CD4-positive, CD25-positive, alpha-beta regulatory T cell (primary cell): Measurements from ENCODE around the gene PALD1. TPM values are rescaled to one million over a fixed set of nuclear protein-coding genes. Genes with fewer than 3 reads are reported as not detected.

Experiments
- ATAC-seq, 2 donors: fragments of 150-1000 bp; cut with Tn5 transposase; one replicate each; pipeline ENCODE4 v1.10.0; 2021; ENCODE audit warnings: low read depth in 2 of 2, moderate number of reproducible peaks in 2 of 2, moderate library complexity in 1 of 2
- DNase-seq, 3 donors: peaks; one replicate each; pipeline versions ENCODE4 v3.0.0 to v3.0.0-alpha.2; 2012 to 2022; ENCODE audit warnings: mixed read lengths in 1 of 3
- H3K27ac ChIP-seq: one replicate; pipeline ENCODE4 v1.7.0; 2013; ENCODE audit warnings: mild to moderate bottlenecking, low read length; ENCODE audit not compliant: insufficient read depth, poor library complexity, severe bottlenecking
- H3K27me3 ChIP-seq: one replicate; pipeline ENCODE4 v1.7.0; 2013; ENCODE audit warnings: low read length; ENCODE audit not compliant: control insufficient read depth, insufficient read depth
- H3K36me3 ChIP-seq: one replicate; pipeline ENCODE4 v1.7.0; 2013; ENCODE audit warnings: mild to moderate bottlenecking, low read length, moderate library complexity; ENCODE audit not compliant: control insufficient read depth, insufficient read depth
- H3K4me1 ChIP-seq: 2 replicates; pipeline ENCODE4 v1.7.0; 2013; ENCODE audit warnings: mild to moderate bottlenecking, low read length; ENCODE audit not compliant: insufficient read depth, control insufficient read depth, poor library complexity, severe bottlenecking
- H3K4me3 ChIP-seq: one replicate; pipeline ENCODE4 v1.7.0; 2013; ENCODE audit warnings: low read depth, mild to moderate bottlenecking, low read length, moderate library complexity
- H3K9me3 ChIP-seq, 2 experiments: 1 replicate in 1 of 2; 2 replicates in 1 of 2; pipeline ENCODE4 v1.7.0; 2013; ENCODE audit warnings: low read length in 2 of 2, mild to moderate bottlenecking in 1 of 2, moderate library complexity in 1 of 2; ENCODE audit not compliant: control insufficient read depth in 2 of 2
- H3K27ac Mint-ChIP-seq, 3 donors: one replicate each; pipeline ENCODE4 v1.8.0; 2020 to 2022; ENCODE audit warnings: mild to moderate bottlenecking in 3 of 3, mixed read lengths in 3 of 3, moderate library complexity in 2 of 3
- H3K27me3 Mint-ChIP-seq: one replicate; pipeline ENCODE4 v1.8.0; 2022; ENCODE audit warnings: mild to moderate bottlenecking, mixed read lengths
- H3K36me3 Mint-ChIP-seq: one replicate; pipeline ENCODE4 v1.8.0; 2020; ENCODE audit warnings: mixed read lengths
- H3K4me1 Mint-ChIP-seq, 4 donors: one replicate each; pipeline ENCODE4 v1.8.0; 2020 to 2022; ENCODE audit warnings: mixed read lengths in 4 of 4, mild to moderate bottlenecking in 1 of 4
- H3K4me3 Mint-ChIP-seq, 4 donors: one replicate each; pipeline ENCODE4 v1.8.0; 2020 to 2022; ENCODE audit warnings: mild to moderate bottlenecking in 4 of 4, mixed read lengths in 4 of 4, moderate library complexity in 3 of 4
- H3K9me3 Mint-ChIP-seq, 7 donors: one replicate each; pipeline ENCODE4 v1.8.0; 2020 to 2022; ENCODE audit warnings: mixed read lengths in 7 of 7, mild to moderate bottlenecking in 3 of 7, moderate library complexity in 2 of 7
- polyA plus RNA-seq, 4 donors: library from polyadenylated mRNA; unstranded; fragments of 300-500 nt; fragmentation: Illumina TruSeq; gene quantifications; one replicate each; pipeline ENCODE4 v1.2.3, GENCODE V29; 2021
- total RNA-seq: library from RNA; stranded (reverse); gene quantifications from one replicate; pipeline ENCODE4 v1.2.3, GENCODE V29; 2022

PALD1 gene
- total and polyA plus RNA-seq, 5 donors from 2014 or later, result not detected

DNA sequence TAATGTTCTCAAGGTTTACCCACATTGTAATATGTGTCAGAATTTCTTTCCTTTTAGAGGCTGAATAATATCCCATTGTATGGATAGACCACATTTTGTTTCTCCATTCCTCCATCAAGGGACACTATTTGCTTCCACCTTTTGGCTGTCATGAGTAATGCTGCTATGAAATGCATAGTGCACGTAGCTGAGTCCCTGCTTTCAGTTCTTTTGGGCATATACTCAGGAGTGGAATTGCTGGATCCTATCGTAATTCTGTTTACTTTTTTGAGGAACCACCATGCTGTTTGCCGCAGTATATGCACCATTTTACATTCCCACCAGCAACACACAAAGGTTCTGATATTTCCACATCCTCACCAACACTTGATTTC is 64.0 kb downstream of the PALD1 start:
- DNase-seq (no peak), ATAC-seq (no peak)
- no peak overlapping the region for H3K27ac ChIP-seq
- H3K4me3 Mint-ChIP-seq, result no peak overlapping the region
- H3K9me3 Mint-ChIP-seq, result no peaks in the 10 kb centered on the region
- H3K4me1 ChIP-seq, result no peaks in the 10 kb centered on the region
- no peaks in the 10 kb centered on the region for H3K36me3 Mint-ChIP-seq
- H3K4me3 ChIP-seq, result no peak overlapping the region
- peaks cover 0 to 5% (median 0%) of the 10 kb centered on the region in 4 donors for H3K4me1 Mint-ChIP-seq
- H3K27ac Mint-ChIP-seq, result no peak overlapping the region
- H3K27me3 Mint-ChIP-seq, result no peaks in the 10 kb centered on the region
- no peaks in the 10 kb centered on the region for H3K9me3 ChIP-seq
- H3K36me3 ChIP-seq, result no peaks in the 10 kb centered on the region
- no peaks in the 10 kb centered on the region for H3K27me3 ChIP-seq

DNA sequence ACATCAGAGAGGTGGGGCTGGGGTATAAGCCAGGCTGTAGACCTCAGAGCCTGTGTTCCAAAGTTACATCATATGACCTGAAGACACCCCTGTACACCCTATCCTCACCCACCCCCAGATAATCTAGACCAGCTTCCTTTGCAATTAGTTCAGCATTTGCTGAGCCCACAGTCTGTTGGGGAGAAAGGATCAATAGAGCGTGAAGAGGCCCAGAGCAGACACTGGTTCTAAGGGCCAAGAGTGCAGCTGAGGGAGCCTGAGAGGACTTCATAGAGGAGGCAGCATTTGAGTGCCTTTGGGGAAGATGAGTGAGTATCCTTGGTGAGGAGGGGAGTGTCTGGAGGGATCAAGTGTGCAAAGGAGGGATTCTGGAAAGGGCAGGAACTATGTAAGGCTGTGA is 65.3 kb downstream of the PALD1 start:
- no peaks in the 10 kb centered on the region for H3K36me3 ChIP-seq
- Mint-ChIP-seq H3K4me3 (no peak overlapping the region), H3K36me3 (no peaks in the 10 kb centered on the region), H3K9me3 (no peaks in the 10 kb centered on the region), H3K27ac (peak overlapping the region in 1 of 3 donors; percentile 82), H3K27me3 (no peaks in the 10 kb centered on the region), H3K4me1 (peaks cover 0 to 5% (median 0%) of the 10 kb centered on the region in 4 donors)
- no peak for DNase-seq
- ATAC-seq, result no peak
- H3K27ac ChIP-seq, result no peak overlapping the region
- no peak overlapping the region for H3K4me3 ChIP-seq
- H3K9me3 ChIP-seq, result no peaks in the 10 kb centered on the region
- H3K4me1 ChIP-seq, result no peaks in the 10 kb centered on the region
- H3K27me3 ChIP-seq, result no peaks in the 10 kb centered on the region

DNA sequence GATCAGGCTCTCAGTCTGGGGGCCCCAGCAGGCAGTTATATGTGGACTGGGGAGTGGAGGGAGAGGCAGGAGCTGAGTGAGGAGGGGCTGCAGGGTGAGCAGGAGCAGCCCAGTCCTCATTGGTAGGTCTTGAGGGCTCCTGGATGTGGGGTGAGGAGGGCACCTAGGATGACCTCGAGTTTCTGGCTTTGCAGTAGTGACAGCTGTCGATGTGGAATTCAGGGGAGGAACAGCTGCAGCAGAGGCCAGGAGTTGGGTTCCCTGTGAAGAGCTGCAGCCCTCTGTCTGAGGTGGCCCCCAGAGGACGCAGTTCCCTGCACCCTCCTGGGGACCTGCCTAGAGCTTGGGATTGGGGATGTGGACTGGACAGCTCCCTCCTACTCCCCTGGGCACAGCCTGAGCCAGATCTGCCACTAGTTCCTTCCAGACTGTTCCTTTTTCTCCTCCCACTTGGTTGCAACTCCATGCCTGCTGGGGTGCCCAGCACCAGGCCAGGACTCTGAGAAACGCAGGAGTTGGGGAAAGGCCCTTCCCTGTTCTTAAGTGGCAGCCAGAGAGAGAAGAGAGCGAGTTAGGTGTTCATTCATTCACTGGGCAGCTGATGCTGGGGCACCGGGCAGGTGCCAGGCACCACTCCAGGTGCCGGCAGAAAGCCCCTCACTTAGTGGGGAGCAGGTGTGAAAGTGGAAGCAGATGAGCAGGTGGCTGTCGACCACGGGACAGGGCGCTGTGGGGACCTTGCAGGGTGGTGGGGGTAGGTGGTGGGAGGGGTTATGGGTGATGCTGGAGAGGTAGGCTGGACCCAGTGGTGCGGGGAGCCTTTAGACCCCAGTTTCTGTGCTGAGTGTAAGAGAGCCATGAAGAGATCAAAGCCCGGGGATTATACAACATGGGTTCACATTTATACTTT is 66.1 kb downstream of the PALD1 start:
- H3K4me3 ChIP-seq, result no peak overlapping the region
- Mint-ChIP-seq H3K27me3 (no peaks in the 10 kb centered on the region), H3K9me3 (no peaks in the 10 kb centered on the region), H3K4me3 (no peak overlapping the region), H3K4me1 (peaks cover 0 to 5% (median 0%) of the 10 kb centered on the region in 4 donors), H3K36me3 (no peaks in the 10 kb centered on the region), H3K27ac (peak overlapping the region in 1 of 3 donors; percentile 82)
- DNase-seq (no peak), ATAC-seq (no peak)
- H3K4me1 ChIP-seq, result no peaks in the 10 kb centered on the region
- no peak overlapping the region for H3K27ac ChIP-seq
- H3K27me3 ChIP-seq, result no peaks in the 10 kb centered on the region
- no peaks in the 10 kb centered on the region for H3K9me3 ChIP-seq
- no peaks in the 10 kb centered on the region for H3K36me3 ChIP-seq

DNA sequence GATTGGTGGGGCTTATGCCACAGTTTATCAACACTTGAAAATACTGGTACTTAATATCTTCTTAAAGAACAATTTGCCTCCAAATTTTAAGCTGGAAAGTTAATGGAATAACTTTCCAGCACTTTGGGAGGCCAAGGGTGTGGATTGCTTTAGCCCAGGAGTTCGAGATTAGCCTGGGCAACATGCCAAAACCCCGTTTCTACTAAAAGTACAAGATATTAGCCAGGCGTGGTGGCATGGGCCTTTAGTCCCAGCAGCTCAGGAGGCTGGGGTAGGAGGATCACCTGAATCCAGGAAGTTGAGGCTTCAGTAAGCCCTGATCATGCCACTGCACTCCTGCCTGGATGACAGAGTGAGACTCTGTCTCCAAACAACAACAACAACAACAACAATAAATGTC is 68.0 kb downstream of the PALD1 start:
- DNase-seq (no peak), ATAC-seq (no peak)
- Histone ChIP-seq H3K4me1 (no peaks in the 10 kb centered on the region), H3K4me3 (no peak overlapping the region), H3K9me3 (no peaks in the 10 kb centered on the region), H3K27ac (no peak overlapping the region), H3K27me3 (no peaks in the 10 kb centered on the region), H3K36me3 (no peaks in the 10 kb centered on the region)
- H3K36me3 Mint-ChIP-seq, result no peaks in the 10 kb centered on the region
- H3K27me3 Mint-ChIP-seq, result no peaks in the 10 kb centered on the region
- no peaks in the 10 kb centered on the region for H3K4me1 Mint-ChIP-seq
- H3K4me3 Mint-ChIP-seq, result no peak overlapping the region
- H3K27ac Mint-ChIP-seq, result no peak overlapping the region
- H3K9me3 Mint-ChIP-seq, result no peaks in the 10 kb centered on the region

DNA sequence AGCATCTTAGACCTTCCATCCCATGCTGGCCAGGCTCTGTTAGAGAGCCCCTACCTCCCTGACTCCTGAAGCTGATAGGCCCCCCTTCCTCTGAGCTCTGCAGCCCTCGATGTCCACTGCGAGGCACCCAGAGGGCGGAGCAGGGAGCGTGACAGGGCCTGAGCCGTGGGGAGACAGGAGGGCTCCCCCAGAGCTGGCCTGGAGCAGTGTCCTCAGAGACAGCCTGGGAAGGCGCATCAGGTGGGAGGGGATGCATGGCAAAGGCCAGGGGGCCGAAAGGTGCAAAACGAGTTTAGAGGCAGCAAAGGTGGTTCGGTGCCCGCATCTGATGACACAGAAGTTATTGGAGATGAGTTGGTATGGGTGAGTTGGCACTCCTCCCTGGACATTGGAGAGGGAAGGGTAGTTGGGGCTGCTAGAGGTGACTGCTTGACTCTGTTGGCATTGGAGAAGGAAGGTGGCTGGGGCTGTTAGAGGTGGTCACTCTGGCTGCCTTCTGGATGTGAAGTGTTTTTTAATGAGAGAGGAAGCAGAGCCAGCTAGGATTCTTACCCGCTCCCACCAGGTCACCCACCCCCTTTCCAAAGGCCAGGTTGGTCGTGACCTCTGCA is 70.9 kb downstream of the PALD1 start:
- no peaks in the 10 kb centered on the region for H3K4me1 ChIP-seq
- Mint-ChIP-seq H3K27me3 (no peaks in the 10 kb centered on the region), H3K27ac (no peak overlapping the region)

DNA sequence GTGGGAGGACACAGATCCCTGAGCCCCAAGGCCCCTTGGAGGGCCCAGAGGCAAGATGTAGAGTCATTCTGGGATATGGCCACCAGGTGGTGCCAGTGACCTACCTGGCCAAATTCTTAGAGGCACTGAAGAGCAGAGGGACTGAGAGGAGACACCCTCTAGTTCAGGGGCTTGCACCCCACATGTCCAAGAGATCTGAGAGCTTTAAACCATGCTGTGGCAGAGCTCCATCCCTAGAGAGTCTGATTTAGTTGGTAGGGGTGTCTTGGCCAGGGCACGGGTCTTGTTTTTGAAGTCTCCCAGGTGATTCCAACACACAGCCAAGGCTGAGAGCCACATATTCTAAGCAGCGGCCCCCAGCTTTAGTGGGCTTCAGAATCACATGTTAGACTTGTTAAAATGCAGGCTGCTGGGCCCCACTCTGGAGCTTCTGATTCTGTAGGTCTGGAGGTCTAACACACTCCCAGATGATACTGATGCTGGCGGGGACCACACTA is 71.4 kb downstream of the PALD1 start:
- Histone ChIP-seq H3K36me3 (no peaks in the 10 kb centered on the region), H3K27ac (no peak overlapping the region), H3K4me1 (no peaks in the 10 kb centered on the region), H3K4me3 (no peak overlapping the region), H3K9me3 (no peaks in the 10 kb centered on the region), H3K27me3 (no peaks in the 10 kb centered on the region)
- Mint-ChIP-seq H3K4me3 (no peak overlapping the region), H3K36me3 (no peaks in the 10 kb centered on the region), H3K27me3 (no peaks in the 10 kb centered on the region), H3K4me1 (no peaks in the 10 kb centered on the region), H3K27ac (no peak overlapping the region), H3K9me3 (no peaks in the 10 kb centered on the region)
- DNase-seq, result peak; percentile 50 to 72 (median 68)
- ATAC-seq, result peak; percentile 68 to 74

More for the DNA sequence above, 70.9 kb downstream of the PALD1 start:
- ATAC-seq, result no peak
- Histone ChIP-seq H3K27ac (no peak overlapping the region), H3K4me3 (no peak overlapping the region), H3K27me3 (no peaks in the 10 kb centered on the region), H3K36me3 (no peaks in the 10 kb centered on the region), H3K9me3 (no peaks in the 10 kb centered on the region)
- Mint-ChIP-seq H3K36me3 (no peaks in the 10 kb centered on the region), H3K9me3 (no peaks in the 10 kb centered on the region), H3K4me3 (no peak overlapping the region), H3K4me1 (no peaks in the 10 kb centered on the region)
- DNase-seq, result no peak

DNA sequence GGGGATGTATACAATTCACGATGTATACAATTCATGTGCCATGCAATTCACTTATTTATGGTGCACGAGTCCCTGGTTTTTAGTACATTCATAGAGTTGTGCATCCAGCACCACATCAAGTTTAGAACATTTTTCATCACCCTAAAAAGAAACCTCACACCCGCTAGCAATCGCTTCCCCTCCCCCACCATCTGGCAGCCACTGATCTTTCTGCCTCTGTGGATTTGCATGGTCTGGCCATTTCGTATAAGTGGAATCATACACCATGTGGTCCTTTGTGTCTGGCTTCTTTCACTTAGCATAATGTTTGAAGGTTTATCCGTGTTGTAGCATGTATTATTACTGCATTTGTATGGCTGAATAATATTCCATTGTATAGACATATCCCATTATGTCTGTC is 71.9 kb downstream of the PALD1 start:
- Histone ChIP-seq H3K27ac (no peak overlapping the region), H3K27me3 (no peaks in the 10 kb centered on the region), H3K36me3 (no peaks in the 10 kb centered on the region), H3K4me1 (no peaks in the 10 kb centered on the region), H3K4me3 (no peak overlapping the region), H3K9me3 (no peaks in the 10 kb centered on the region)
- no peaks in the 10 kb centered on the region for H3K36me3 Mint-ChIP-seq
- H3K27ac Mint-ChIP-seq, result no peak overlapping the region
- DNase-seq (no peak), ATAC-seq (no peak)
- H3K4me3 Mint-ChIP-seq, result no peak overlapping the region
- H3K27me3 Mint-ChIP-seq, result no peaks in the 10 kb centered on the region
- no peaks in the 10 kb centered on the region for H3K4me1 Mint-ChIP-seq
- H3K9me3 Mint-ChIP-seq, result no peaks in the 10 kb centered on the region
